GM12891 (cell line): ENCODE measurements around the gene TCF12.

ENCODE experiments used
- DNase-seq: peaks from one replicate; pipeline ENCODE4 v3.0.0; 2011; ENCODE audit warnings: low spot score; ENCODE audit not compliant: insufficient read length
- FAIRE-seq: peaks from 2 replicates; lab custom pipeline; 2011; peaks lifted over from hg19 to GRCh38; lab: Jason Lieb, UNC
- PAX5 ChIP-seq: IDR thresholded peaks from 2 replicates; pipeline ENCODE4 v1.6.1; 2011; ENCODE audit warnings: low read length, moderate library complexity, mild to moderate bottlenecking; ENCODE audit not compliant: insufficient read depth, severe bottlenecking
- POLR2A ChIP-seq: IDR thresholded peaks from 2 replicates; pipeline ENCODE4 v1.6.1; 2011; ENCODE audit warnings: low read depth, low read length, control low read depth
- POLR2AphosphoS5 ChIP-seq: IDR thresholded peaks from 2 replicates; pipeline ENCODE4 v1.6.1; 2011; ENCODE audit warnings: low read depth, low read length, control low read depth
- POU2F2 ChIP-seq: IDR thresholded peaks from 2 replicates; pipeline ENCODE4 v1.6.1; 2011; ENCODE audit warnings: low read depth, mild to moderate bottlenecking, control low read depth, low read length, moderate library complexity
- SPI1 ChIP-seq: IDR thresholded peaks from 2 replicates; pipeline ENCODE4 v1.6.1; 2011; ENCODE audit warnings: low read depth, low read length, control low read depth
- TAF1 ChIP-seq: IDR thresholded peaks from 2 replicates; pipeline ENCODE4 v1.6.1; 2011; ENCODE audit warnings: low read depth, low read length, control low read depth

Gene TCF12

GRCh38 chr15:57033715-57034439, 115.4 kb downstream of the TCF12 start:
- no peak for DNase-seq
- no peak for FAIRE-seq

GRCh38 chr15:57034613-57035012, 116.2 kb downstream of the TCF12 start:
- no peak for TF ChIP-seq POU2F2
- TF ChIP-seq PAX5: no peak
- no peak for TF ChIP-seq POLR2AphosphoS5
- no peak for TF ChIP-seq SPI1
- no peak for TF ChIP-seq POLR2A
- TF ChIP-seq TAF1: no peak
- no peak for DNase-seq
- no peak for FAIRE-seq

More at GRCh38 chr15:57033715-57034439, 115.4 kb downstream of the TCF12 start:
- TF ChIP-seq PAX5 (no peak), TAF1 (no peak), SPI1 (no peak), POU2F2 (no peak), POLR2AphosphoS5 (no peak), POLR2A (no peak)

GRCh38 chr15:57035664-57036063, 117.2 kb downstream of the TCF12 start:
- TF ChIP-seq POU2F2 (no peak), POLR2A (no peak), TAF1 (no peak)
- FAIRE-seq (no peak), DNase-seq (no peak)

DNA sequence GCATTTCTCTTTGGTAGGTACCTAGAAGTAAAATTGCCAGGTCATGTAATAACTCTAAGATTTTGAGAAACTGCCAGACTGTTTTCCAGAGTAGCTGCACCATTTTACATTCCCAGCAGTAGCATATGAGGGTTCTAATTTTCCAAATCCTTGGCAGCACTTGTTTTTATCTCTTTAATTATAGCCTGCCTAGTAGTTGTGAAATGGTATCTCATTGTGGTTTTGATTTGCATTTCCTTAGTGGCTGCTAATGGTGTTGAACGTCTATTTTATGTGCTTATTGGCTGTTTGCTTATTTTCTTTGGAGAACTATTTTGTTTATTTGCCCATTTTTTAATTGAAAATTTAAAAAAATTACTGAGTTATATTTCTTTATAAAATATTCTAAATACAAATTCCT, 117.9 kb downstream of the TCF12 start:
- DNase-seq: no peak
- FAIRE-seq: no peak
- TF ChIP-seq POU2F2 (no peak), TAF1 (no peak), PAX5 (no peak), SPI1 (no peak), POLR2A (no peak), POLR2AphosphoS5 (no peak)

GRCh38 chr15:57037548-57037947, 119.1 kb downstream of the TCF12 start:
- no peak for DNase-seq
- FAIRE-seq: peak; percentile 23
- no peak for TF ChIP-seq TAF1
- no peak for TF ChIP-seq POLR2AphosphoS5
- no peak for TF ChIP-seq SPI1
- TF ChIP-seq POU2F2: no peak
- TF ChIP-seq PAX5: no peak
- TF ChIP-seq POLR2A: no peak

DNA sequence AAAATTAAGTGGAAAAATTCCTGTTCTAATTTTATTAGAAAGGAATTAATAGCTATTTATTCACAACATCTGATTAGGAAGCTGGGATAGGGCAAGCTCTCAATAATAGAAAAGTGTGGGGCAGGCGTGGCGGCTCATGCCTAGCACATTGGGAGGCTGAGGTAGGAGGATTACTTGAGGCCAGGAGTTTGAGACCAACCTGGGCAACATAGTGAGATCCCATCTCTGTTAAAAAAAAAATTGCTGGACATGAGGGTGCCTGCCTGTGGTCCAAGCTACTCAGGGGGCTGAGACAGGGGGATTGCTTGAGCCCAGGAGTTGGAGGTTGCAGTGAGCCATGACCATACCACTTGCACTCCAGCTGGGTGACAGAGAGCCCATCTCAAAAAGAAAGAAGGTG, 119.6 kb downstream of the TCF12 start:
- TF ChIP-seq POLR2A (no peak), POU2F2 (no peak), TAF1 (no peak), SPI1 (no peak)
- DNase-seq: no peak
- no peak for FAIRE-seq

DNA sequence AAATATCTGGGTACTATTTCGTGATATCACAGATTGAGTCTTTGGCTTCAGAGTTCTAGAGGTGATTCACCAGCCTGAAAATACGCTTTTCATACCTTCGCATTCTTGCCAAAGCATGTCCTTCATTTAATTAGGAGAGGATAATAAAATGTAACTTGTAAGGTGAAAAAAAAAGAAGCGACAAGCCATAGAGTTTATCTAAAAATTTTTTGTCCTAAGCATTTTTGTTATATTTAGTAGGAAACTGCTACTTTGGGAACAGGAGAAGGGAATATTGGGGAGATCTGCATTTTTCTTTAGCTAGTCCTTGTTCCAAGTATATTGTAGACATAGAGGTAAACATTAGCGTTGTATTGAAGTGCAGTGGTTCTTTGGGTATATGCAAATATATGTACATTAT, 120.1 kb downstream of the TCF12 start:
- DNase-seq (no peak), FAIRE-seq (no peak)
- TF ChIP-seq POLR2AphosphoS5 (no peak), SPI1 (no peak), POLR2A (no peak), POU2F2 (no peak), PAX5 (no peak), TAF1 (no peak)

GRCh38 chr15:57041416-57041815, 123.0 kb downstream of the TCF12 start:
- TF ChIP-seq SPI1 (no peak), POU2F2 (no peak), POLR2A (no peak), PAX5 (no peak), POLR2AphosphoS5 (no peak), TAF1 (no peak)
- FAIRE-seq: no peak
- DNase-seq: no peak

GRCh38 chr15:57044072-57044702, 125.7 kb downstream of the TCF12 start:
- no peak for FAIRE-seq
- DNase-seq: no peak
- TF ChIP-seq POU2F2: no peak
- TF ChIP-seq POLR2AphosphoS5: no peak
- no peak for TF ChIP-seq TAF1
- no peak for TF ChIP-seq POLR2A
- no peak for TF ChIP-seq SPI1
- TF ChIP-seq PAX5: no peak

DNA sequence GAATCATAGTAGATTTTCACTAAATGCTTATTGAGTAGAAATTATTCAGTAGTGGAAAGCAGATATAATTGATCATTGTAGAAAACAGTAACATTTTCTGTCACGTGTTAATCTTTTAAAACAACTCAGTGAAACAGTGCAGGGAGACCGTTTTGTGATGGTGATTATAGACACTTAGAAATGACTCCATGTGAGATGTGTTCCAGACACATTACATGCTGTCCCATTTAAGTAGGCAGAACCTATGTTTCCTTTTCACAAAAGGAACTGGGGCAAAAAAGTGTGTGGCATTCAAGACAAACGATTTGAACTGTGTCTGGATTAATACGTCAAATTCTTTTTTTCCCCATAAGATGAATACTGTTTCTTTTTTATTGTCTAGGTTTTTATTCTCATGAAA, 126.5 kb downstream of the TCF12 start:
- DNase-seq: no peak
- peak; percentile 35 for FAIRE-seq
- TF ChIP-seq POLR2A (no peak), POU2F2 (no peak)
